Vagina (tissue), 2 donors: ENCODE data around the gene EML6. TPM values are rescaled to one million over a fixed set of nuclear protein-coding genes. Genes with fewer than 3 reads are reported as not detected.
"Not testable (repeated sequence)": the region's sequence is repeated elsewhere in the genome, so short reads cannot be mapped to it uniquely, and the experiment has no call there.

Experiments
- DNase-seq, 2 donors: peaks; one replicate each; pipeline ENCODE4 v3.0.0-alpha.2; 2017; ENCODE audit errors: extremely low spot score in 2 of 2
- H3K27ac ChIP-seq: fragments of 200-600 bp; sonication (generic); one replicate; pipeline ENCODE4 v1.5.1; 2019
- H3K27me3 ChIP-seq: fragments of 200-600 bp; sonication (generic); one replicate; pipeline ENCODE4 v1.5.1; 2019
- H3K36me3 ChIP-seq, 2 donors: fragments of 200-600 bp; sonication (generic); one replicate each; pipeline ENCODE4 v1.5.1; 2017 to 2019
- H3K4me1 ChIP-seq: fragments of 200-600 bp; sonication (generic); one replicate; pipeline ENCODE4 v1.5.1; 2019
- H3K4me3 ChIP-seq, 2 donors: fragments of 200-600 bp; sonication (generic); 1 replicate in 1 of 2; 2 replicates in 1 of 2; pipeline ENCODE4 v1.5.1; 2016 to 2019
- H3K9me3 ChIP-seq: fragments of 200-600 bp; sonication (generic); one replicate; pipeline ENCODE4 v1.5.1; 2019
- CTCF ChIP-seq, 3 experiments: fragments of 450-650 bp in 2 of 3; fragments of 200-600 bp in 1 of 3; sonication (generic) in 1 of 3; IDR thresholded peaks; one replicate each; pipeline ENCODE4 v1.5.1; 2017 to 2019; ENCODE audit warnings: antibody characterized with exemption in 3 of 3, mild to moderate bottlenecking in 2 of 3, moderate library complexity in 2 of 3
- POLR2A ChIP-seq, 2 donors: fragments of 450-650 bp; IDR thresholded peaks; one replicate each; pipeline ENCODE4 v1.6.1; 2017; ENCODE audit warnings: antibody characterized with exemption in 2 of 2, mild to moderate bottlenecking in 2 of 2, moderate library complexity in 2 of 2
- POLR2AphosphoS5 ChIP-seq, 2 donors: sonication (generic); formaldehyde crosslinking; IDR thresholded peaks; one replicate each; pipeline ENCODE4 v1.9.0; 2017; ENCODE audit warnings: antibody characterized with exemption in 2 of 2, mild to moderate bottlenecking in 2 of 2, low read depth in 1 of 2; ENCODE audit not compliant: insufficient read depth in 1 of 2
- intact Hi-C: fragments of 100-400 bp; cut with DNase I; formaldehyde crosslinking; loops from one replicate; pipeline ENCODE4 v1.15.1; 2023
- total RNA-seq: library from RNA; depleted of rRNA; stranded (reverse); fragments of >200 nt; gene quantifications from one replicate; pipeline ENCODE4 v1.2.3, GENCODE V29; 2016

Gene EML6
- total RNA-seq, 1 donor from 2014 or later, result 1.7 TPM

GRCh38 chr2:54840559-54841468 lies 117.4 kb downstream of the EML6 start:
- TF ChIP-seq CTCF (IDR thresholded peaks at IDR 0.05), result no peak
- no peak for TF ChIP-seq POLR2A (IDR thresholded peaks at IDR 0.05)
- no peak for TF ChIP-seq POLR2AphosphoS5 (IDR thresholded peaks at IDR 0.05; ENCODE audit: insufficient read depth in 1 of 2, low read depth in 1 of 2)
- no peak for DNase-seq
- Histone ChIP-seq H3K9me3 (no peaks in the 10 kb centered on the region), H3K36me3 (no peaks in the 10 kb centered on the region), H3K4me3 (no peak overlapping the region), H3K27me3 (no peaks in the 10 kb centered on the region), H3K4me1 (no peaks in the 10 kb centered on the region), H3K27ac (no peak overlapping the region)
- intact Hi-C loops, result no loop called here

GRCh38 chr2:54841500-54841899 lies 118.0 kb downstream of the EML6 start:
- intact Hi-C loops, H3K9me3 ChIP-seq, H3K4me3 ChIP-seq: not testable (repeated sequence)

GRCh38 chr2:54845094-54845493 lies 121.6 kb downstream of the EML6 start:
- H3K4me3 ChIP-seq, result no peak overlapping the region
- H3K36me3 ChIP-seq, result no peaks in the 10 kb centered on the region
- H3K4me1 ChIP-seq, result no peaks in the 10 kb centered on the region
- no peaks in the 10 kb centered on the region for H3K9me3 ChIP-seq
- TF ChIP-seq POLR2AphosphoS5 (IDR thresholded peaks at IDR 0.05; ENCODE audit: insufficient read depth in 1 of 2, low read depth in 1 of 2), result no peak
- no peak for TF ChIP-seq CTCF (IDR thresholded peaks at IDR 0.05)
- H3K27ac ChIP-seq, result no peak overlapping the region
- intact Hi-C loops, result no loop called here
- DNase-seq, result no peak
- H3K27me3 ChIP-seq, result no peaks in the 10 kb centered on the region

More at GRCh38 chr2:54841500-54841899, 118.0 kb downstream of the EML6 start:
- not testable (repeated sequence) for DNase-seq, H3K4me1 ChIP-seq, H3K36me3 ChIP-seq, H3K27me3 ChIP-seq, H3K27ac ChIP-seq

- intact Hi-C loops, result no loop called here
- no peak for DNase-seq
These were observed 122.1 kb downstream of the EML6 start for GRCh38 chr2:54845514-54845913.

More at GRCh38 chr2:54845514-54845913, 122.1 kb downstream of the EML6 start:
- H3K27ac ChIP-seq, result no peak overlapping the region
- no peak overlapping the region for H3K4me3 ChIP-seq
- H3K27me3 ChIP-seq, result no peaks in the 10 kb centered on the region
- TF ChIP-seq POLR2A (IDR thresholded peaks at IDR 0.05), result no peak
- no peak for TF ChIP-seq POLR2AphosphoS5 (IDR thresholded peaks at IDR 0.05; ENCODE audit: insufficient read depth in 1 of 2, low read depth in 1 of 2)
- no peak for TF ChIP-seq CTCF (IDR thresholded peaks at IDR 0.05)
- no peaks in the 10 kb centered on the region for H3K4me1 ChIP-seq
- H3K9me3 ChIP-seq, result no peaks in the 10 kb centered on the region
- no peaks in the 10 kb centered on the region for H3K36me3 ChIP-seq
